RWPE1 (cell line): ENCODE measurements around the gene NPHS1.
A peak's percentile ranks its signal among the peaks of the same experiment; 100 is the strongest.

Experiments used
- CTCF ChIA-PET: fragments of 350-600 bp; sonication (Branson Sonifier 250); formaldehyde crosslinking; extraction: SDS; loops from one replicate; lab custom pipeline; 2021; lab: Yijun Ruan, JAX
- POLR2A ChIA-PET: fragments of 400-600 bp; formaldehyde crosslinking; extraction: SDS; loops from one replicate; lab custom pipeline; 2020; ENCODE audit warnings: antibody characterized with exemption; ENCODE audit not compliant: low non-redundant PET; lab: Yijun Ruan, JAX
- DNase-seq: peaks from one replicate; pipeline ENCODE4 v3.0.0; 2012; ENCODE audit warnings: low spot score
- H3K27ac ChIP-seq: fragments of 450-650 bp; 2 replicates; pipeline ENCODE4 v1.5.1; 2017
- TF ChIP-seq, protein P1 (sequence below): fragments of 450-650 bp; conservative IDR thresholded peaks from 2 replicates; pipeline ENCODE4 v1.5.1; 2017; ENCODE audit warnings: low read depth, mild to moderate bottlenecking

Gene NPHS1

DNA sequence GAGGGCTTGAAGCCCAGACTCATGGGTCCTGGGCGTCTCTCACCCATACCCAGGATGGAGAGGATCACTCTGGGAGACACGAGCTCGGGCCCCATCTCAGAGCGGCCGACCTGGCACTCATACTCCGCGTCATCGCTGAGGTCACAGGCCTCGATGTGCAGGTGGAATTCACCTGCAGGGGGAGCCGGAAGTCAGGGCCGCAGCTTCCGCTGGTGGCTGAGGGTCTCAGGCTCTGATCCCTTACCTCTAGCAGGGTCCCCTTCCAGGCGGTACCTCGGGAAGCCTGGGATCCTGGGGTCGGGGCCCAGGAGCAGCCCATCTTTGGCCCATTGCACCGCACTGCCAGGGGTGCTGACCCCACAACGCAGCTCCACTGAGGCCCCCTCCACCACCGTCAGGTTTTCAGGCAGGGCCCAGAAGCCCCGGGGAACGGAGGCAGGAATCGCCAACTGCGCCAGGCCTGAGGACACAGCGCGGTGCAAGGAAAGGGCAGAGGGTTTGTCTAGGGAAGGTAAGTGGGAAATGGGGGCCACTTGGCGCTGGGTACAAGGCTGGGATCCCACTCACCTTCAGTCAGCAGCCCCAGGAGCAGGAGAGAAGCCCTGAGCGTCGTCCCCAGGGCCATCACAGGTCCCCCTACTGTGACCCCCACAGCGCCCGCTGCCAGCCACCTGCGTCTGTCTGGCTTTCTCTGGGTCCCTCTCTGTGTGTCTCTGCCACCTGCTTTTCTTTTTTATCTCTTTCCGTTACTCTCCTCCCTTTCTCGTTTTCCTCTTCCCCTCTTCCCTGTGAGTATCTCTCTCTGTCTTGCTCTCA, 883 bp downstream of the NPHS1 start:
- CTCF ChIA-PET: interaction anchor here (0.6 to 0.7 kb wide), 3 partner anchors 18 to 640 kb away, joined by 3 to 8 read pairs (median 5); no protein-coding TSS in a partner anchor
- H3K27ac ChIP-seq: no peak overlapping the region
- TF ChIP-seq, protein P1, sequence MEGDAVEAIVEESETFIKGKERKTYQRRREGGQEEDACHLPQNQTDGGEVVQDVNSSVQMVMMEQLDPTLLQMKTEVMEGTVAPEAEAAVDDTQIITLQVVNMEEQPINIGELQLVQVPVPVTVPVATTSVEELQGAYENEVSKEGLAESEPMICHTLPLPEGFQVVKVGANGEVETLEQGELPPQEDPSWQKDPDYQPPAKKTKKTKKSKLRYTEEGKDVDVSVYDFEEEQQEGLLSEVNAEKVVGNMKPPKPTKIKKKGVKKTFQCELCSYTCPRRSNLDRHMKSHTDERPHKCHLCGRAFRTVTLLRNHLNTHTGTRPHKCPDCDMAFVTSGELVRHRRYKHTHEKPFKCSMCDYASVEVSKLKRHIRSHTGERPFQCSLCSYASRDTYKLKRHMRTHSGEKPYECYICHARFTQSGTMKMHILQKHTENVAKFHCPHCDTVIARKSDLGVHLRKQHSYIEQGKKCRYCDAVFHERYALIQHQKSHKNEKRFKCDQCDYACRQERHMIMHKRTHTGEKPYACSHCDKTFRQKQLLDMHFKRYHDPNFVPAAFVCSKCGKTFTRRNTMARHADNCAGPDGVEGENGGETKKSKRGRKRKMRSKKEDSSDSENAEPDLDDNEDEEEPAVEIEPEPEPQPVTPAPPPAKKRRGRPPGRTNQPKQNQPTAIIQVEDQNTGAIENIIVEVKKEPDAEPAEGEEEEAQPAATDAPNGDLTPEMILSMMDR: no peak
- no peak for DNase-seq
- POLR2A ChIA-PET: no interaction called here

DNA sequence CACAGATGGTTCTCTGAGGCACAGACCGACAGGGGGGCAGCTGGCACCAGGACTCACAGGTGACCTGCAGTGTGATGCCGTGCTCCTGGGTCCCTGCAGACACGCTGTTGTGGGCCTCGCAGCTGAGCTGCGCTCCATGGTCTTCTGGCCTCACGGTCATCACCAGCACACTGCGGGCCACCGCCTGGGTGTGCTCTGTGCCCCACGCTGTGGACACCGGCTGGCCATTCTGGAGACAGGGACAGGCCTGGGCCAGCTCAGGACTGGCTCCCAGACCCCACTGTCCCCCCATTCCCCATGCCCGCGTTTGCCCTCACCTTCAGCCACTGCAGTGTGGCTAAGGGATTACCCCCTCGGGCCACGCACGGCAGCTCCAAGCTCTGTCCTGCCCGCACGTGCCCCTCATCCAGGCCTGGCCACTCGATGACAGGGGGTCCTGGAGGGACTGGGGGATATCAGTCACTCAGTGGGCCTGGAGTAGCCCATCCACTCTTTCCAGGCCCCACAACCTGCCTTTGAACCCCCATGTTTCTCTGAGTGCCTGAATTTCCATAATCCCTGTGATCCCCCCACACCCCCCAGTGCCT, 3.3 kb downstream of the NPHS1 start:
- TF ChIP-seq, protein P1: no peak
- no peak for DNase-seq
- POLR2A ChIA-PET: no interaction called here
- H3K27ac ChIP-seq: no peak overlapping the region
- CTCF ChIA-PET: interaction anchor here (1.1 kb wide), 1 partner anchor 20 kb away, joined by 3 read pairs; no protein-coding TSS in a partner anchor

DNA sequence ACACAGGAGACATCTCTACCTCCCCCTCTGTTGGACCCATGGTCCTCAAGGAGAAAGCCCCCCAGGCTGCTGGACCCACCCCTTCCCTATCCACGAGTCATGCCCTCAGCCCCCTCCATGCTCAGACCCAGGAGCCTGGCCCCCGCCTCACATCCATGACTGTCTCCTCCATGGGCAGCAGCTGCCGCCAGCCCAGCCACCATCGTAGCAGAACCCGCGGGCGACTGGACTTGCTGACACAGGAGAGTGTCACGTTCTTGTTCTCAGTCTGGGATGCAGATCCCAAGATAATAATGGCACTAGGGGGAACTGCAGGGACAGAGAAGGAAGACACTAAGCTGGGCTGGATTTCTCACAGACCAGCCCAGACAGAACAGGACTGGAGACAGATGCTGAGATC, 3.8 kb downstream of the NPHS1 start:
- POLR2A ChIA-PET: no interaction called here
- CTCF ChIA-PET: interaction anchor here (0.6 kb wide), 1 partner anchor 338 kb away, joined by 3 read pairs; no protein-coding TSS in a partner anchor
- DNase-seq: no peak
- H3K27ac ChIP-seq: no peak overlapping the region
- TF ChIP-seq, protein P1: no peak

DNA sequence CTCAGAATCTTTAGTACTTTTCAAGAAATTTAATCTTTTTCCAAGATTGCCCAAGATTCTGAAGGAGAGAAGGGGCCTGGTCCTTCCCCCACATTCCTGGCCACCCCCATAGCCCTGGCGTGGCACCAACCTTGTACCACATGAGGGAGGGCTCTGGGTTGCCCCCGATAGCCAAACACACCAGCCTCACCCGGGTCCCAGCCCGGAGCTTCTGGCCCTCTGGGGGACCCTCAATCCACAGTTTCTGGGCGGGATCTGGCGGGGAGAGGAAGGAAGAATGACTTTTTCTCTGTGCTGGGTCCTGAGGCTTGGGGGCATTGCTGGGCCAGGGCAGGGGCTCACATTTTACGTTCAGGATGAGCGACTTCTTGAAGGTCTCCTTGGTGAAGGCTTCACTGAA, 4.4 kb downstream of the NPHS1 start:
- CTCF ChIA-PET: no interaction called here

DNA sequence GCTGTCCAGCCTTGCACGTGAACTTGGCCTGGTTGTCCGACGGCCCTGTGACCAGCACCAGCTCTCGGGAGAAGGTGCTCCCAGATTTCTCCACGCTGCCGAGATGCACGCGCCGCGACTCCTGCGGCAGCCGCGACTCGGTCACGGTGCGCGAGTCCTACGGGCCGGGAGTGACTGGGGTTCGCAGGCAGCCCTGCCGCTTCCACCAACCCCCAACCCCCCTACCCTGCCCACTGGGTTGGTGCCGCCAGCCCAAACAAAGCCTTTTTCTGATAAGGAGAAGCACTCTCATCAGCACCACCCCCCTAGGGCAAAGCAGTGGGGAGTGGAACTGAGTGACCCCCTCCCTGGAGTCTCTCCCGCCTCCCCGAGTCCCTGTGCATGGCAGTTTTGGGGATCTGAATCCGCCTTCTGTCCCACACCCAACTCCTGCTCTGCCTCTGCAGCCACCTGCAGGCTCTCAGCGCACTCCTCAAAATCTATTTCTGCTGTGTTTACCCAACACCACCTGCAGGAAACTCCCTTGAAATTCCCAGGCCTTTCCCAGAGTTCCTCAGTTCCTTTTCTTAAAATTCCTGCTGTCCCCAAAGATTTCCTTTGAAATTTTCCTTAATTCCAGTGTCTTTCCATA, 6.2 kb downstream of the NPHS1 start:
- no peak overlapping the region for H3K27ac ChIP-seq
- ChIA-PET CTCF (interaction anchor here (0.7 kb wide), 2 partner anchors 19 to 325 kb away, joined by 3 to 4 read pairs; no protein-coding TSS in a partner anchor), POLR2A (no interaction called here)
- DNase-seq: peak; percentile 35
- TF ChIP-seq, protein P1: no peak

More for the DNA sequence above, 4.4 kb downstream of the NPHS1 start:
- DNase-seq: no peak
- H3K27ac ChIP-seq: no peak overlapping the region
- TF ChIP-seq, protein P1: no peak
- POLR2A ChIA-PET: no interaction called here
